H1 (cell line): Measurements from ENCODE around the gene GATD1. TPM values are rescaled to one million over a fixed set of nuclear protein-coding genes. Genes with fewer than 3 reads are reported as not detected.

ENCODE experiments used
- CTCF ChIA-PET: fragments of 300-600 bp; sonication (Branson Sonifier 250); formaldehyde crosslinking; loops from one replicate; lab custom pipeline; 2021; ENCODE audit not compliant: partially characterized antibody; lab: Charles Lee
- POLR2A ChIA-PET: fragments of 300-600 bp; sonication (Branson Sonifier 250); formaldehyde crosslinking; loops from one replicate; lab custom pipeline; 2021; ENCODE audit warnings: inconsistent platforms; ENCODE audit not compliant: partially characterized antibody; lab: Charles Lee
- DNase-seq, 2 experiments: peaks; one replicate each; pipeline versions ENCODE4 v3.0.0 to v3.0.0-alpha.2; 2010 to 2022; ENCODE audit warnings: low spot score in 2 of 2, low read depth in 1 of 2, mixed read lengths in 1 of 2
- FAIRE-seq: peaks from 2 replicates; lab custom pipeline; 2011; peaks lifted over from hg19 to GRCh38; lab: Jason Lieb, UNC
- H2AFZ ChIP-seq: 2 replicates; pipeline ENCODE4 v1.8.1; 2012; ENCODE audit warnings: low read length, inconsistent platforms
- H2AK5ac ChIP-seq: 2 replicates; pipeline ENCODE4 v1.6.1; 2013; ENCODE audit warnings: low read depth, low read length
- H2BK120ac ChIP-seq: replicated peaks from 2 replicates; pipeline ENCODE3; 2013; ENCODE audit warnings: low read depth, low read length, inconsistent platforms
- H2BK12ac ChIP-seq: 2 replicates; pipeline ENCODE4 v1.6.1; 2013; ENCODE audit warnings: low read depth, low read length
- H2BK15ac ChIP-seq: 2 replicates; pipeline ENCODE4 v1.6.1; 2013; ENCODE audit warnings: low read length
- H2BK20ac ChIP-seq: 2 replicates; pipeline ENCODE4 v1.6.1; 2013; ENCODE audit warnings: low read length
- H2BK5ac ChIP-seq: 2 replicates; pipeline ENCODE4 v1.6.1; 2013; ENCODE audit warnings: low read depth, low read length
- H3K14ac ChIP-seq: 2 replicates; pipeline ENCODE4 v1.6.1; 2013; ENCODE audit warnings: inconsistent platforms; ENCODE audit not compliant: insufficient read length
- H3K18ac ChIP-seq: 2 replicates; pipeline ENCODE4 v1.6.1; 2013; ENCODE audit warnings: low read length; ENCODE audit errors: extremely low read depth
- H3K23ac ChIP-seq: 2 replicates; pipeline ENCODE4 v1.6.1; 2013; ENCODE audit warnings: inconsistent platforms; ENCODE audit not compliant: insufficient read length
- H3K23me2 ChIP-seq: 2 replicates; pipeline ENCODE4 v1.6.1; 2013; ENCODE audit warnings: low read depth, low read length
- H3K27ac ChIP-seq: 2 replicates; pipeline ENCODE4 v1.6.1; 2011; ENCODE audit warnings: low read depth, low read length, inconsistent platforms
- H3K27me3 ChIP-seq, 4 experiments: replicated peaks in 1 of 4; 1 replicate in 1 of 4; 2 replicates in 3 of 4; pipeline versions ENCODE4 v1.6.1 to v1.8.1; 2011 to 2013; ENCODE audit warnings: low read length in 3 of 4, mild to moderate bottlenecking in 3 of 4, inconsistent platforms in 2 of 4, mixed read lengths in 2 of 4, moderate library complexity in 1 of 4; ENCODE audit not compliant: control insufficient read depth in 3 of 4, insufficient read depth in 3 of 4; ENCODE audit errors: extremely low read depth in 1 of 4
- H3K36me3 ChIP-seq, 4 experiments: 2 replicates each; pipeline versions ENCODE4 v1.6.1 to v1.8.1; 2011 to 2013; ENCODE audit warnings: mild to moderate bottlenecking in 4 of 4, low read length in 3 of 4, moderate library complexity in 2 of 4, control low read depth in 1 of 4, inconsistent platforms in 1 of 4; ENCODE audit not compliant: insufficient read depth in 4 of 4, control insufficient read depth in 2 of 4
- H3K4ac ChIP-seq: replicated peaks from 2 replicates; pipeline ENCODE3; 2013; ENCODE audit warnings: low read length, low read depth, mixed read lengths, inconsistent platforms; ENCODE audit not compliant: insufficient read length
- H3K4me1 ChIP-seq, 4 experiments: replicated peaks in 1 of 4; 1 replicate in 1 of 4; 2 replicates in 3 of 4; pipeline versions ENCODE4 v1.6.1 to v1.8.1; 2011 to 2013; ENCODE audit warnings: low read length in 3 of 4, inconsistent platforms in 2 of 4, mixed read lengths in 1 of 4; ENCODE audit not compliant: insufficient read depth in 4 of 4, control insufficient read depth in 3 of 4
- H3K4me2 ChIP-seq, 2 experiments: 2 replicates each; pipeline versions ENCODE4 v1.6.1 to v1.8.1; 2011 to 2013; ENCODE audit warnings: low read depth in 2 of 2, low read length in 2 of 2, control low read depth in 1 of 2, inconsistent platforms in 1 of 2, mild to moderate bottlenecking in 1 of 2; ENCODE audit not compliant: insufficient read depth in 1 of 2
- H3K4me3 ChIP-seq, 4 experiments: fragments of 200-600, 300-600 bp in 1 of 4; sonication (generic), shearing (Covaris generic), sonication (Bioruptor Twin) in 1 of 4; 2 replicates each; pipeline versions ENCODE4 v1.5.1 to v1.8.1; 2011 to 2016; ENCODE audit warnings: low read length in 4 of 4, low read depth in 3 of 4, control low read depth in 2 of 4, inconsistent platforms in 2 of 4, mild to moderate bottlenecking in 2 of 4, mixed read lengths in 1 of 4, moderate library complexity in 1 of 4; ENCODE audit not compliant: insufficient read depth in 2 of 4; ENCODE audit errors: extremely low read depth in 1 of 4
- H3K56ac ChIP-seq: replicated peaks from 2 replicates; pipeline ENCODE3; 2013; ENCODE audit warnings: low read depth, mild to moderate bottlenecking, mixed read lengths, low read length, inconsistent platforms; ENCODE audit not compliant: insufficient read length
- H3K79me1 ChIP-seq: 2 replicates; pipeline ENCODE4 v1.6.1; 2013; ENCODE audit warnings: low read depth, low read length, control low read depth
- H3K79me2 ChIP-seq, 2 experiments: 2 replicates each; pipeline versions ENCODE4 v1.6.1 to v1.8.1; 2012 to 2013; ENCODE audit warnings: low read length in 2 of 2, mild to moderate bottlenecking in 2 of 2, inconsistent platforms in 1 of 2; ENCODE audit not compliant: insufficient read depth in 2 of 2, control insufficient read depth in 1 of 2
- H3K9ac ChIP-seq, 4 experiments: replicated peaks in 1 of 4; 1 replicate in 1 of 4; 2 replicates in 3 of 4; pipeline versions ENCODE4 v1.6.1 to v1.8.1; 2011 to 2013; ENCODE audit warnings: low read depth in 3 of 4, low read length in 3 of 4, control low read depth in 2 of 4, mild to moderate bottlenecking in 2 of 4, moderate library complexity in 2 of 4, inconsistent platforms in 1 of 4; ENCODE audit errors: extremely low read depth in 1 of 4
- H3K9me3 ChIP-seq, 2 experiments: 2 replicates each; pipeline versions ENCODE4 v1.6.1 to v1.8.1; 2012 to 2013; ENCODE audit warnings: mild to moderate bottlenecking in 2 of 2, moderate library complexity in 2 of 2, control low read depth in 1 of 2, inconsistent platforms in 1 of 2, low read depth in 1 of 2, low read length in 1 of 2, mixed read lengths in 1 of 2; ENCODE audit not compliant: insufficient read depth in 2 of 2
- H4K20me1 ChIP-seq, 2 experiments: replicated peaks in 1 of 2; 2 replicates each; pipeline versions ENCODE3 to v1.8.1; 2011 to 2013; ENCODE audit warnings: inconsistent platforms in 2 of 2, low read length in 2 of 2, mild to moderate bottlenecking in 1 of 2; ENCODE audit not compliant: insufficient read depth in 2 of 2, control insufficient read depth in 1 of 2
- H4K5ac ChIP-seq: 2 replicates; pipeline ENCODE4 v1.6.1; 2013; ENCODE audit warnings: low read length, low read depth, mixed read lengths, inconsistent platforms; ENCODE audit not compliant: insufficient read length
- H4K8ac ChIP-seq: 2 replicates; pipeline ENCODE4 v1.8.0; 2013; ENCODE audit warnings: mild to moderate bottlenecking, moderate library complexity, low read length, inconsistent platforms; ENCODE audit not compliant: insufficient read depth; ENCODE audit errors: extremely low read depth
- H4K91ac ChIP-seq: replicated peaks from 2 replicates; pipeline ENCODE3; 2013; ENCODE audit warnings: low read length, mixed read lengths, inconsistent platforms; ENCODE audit not compliant: insufficient read length
- E2F6 ChIP-seq: IDR thresholded peaks from 2 replicates; pipeline ENCODE4 v1.6.1; 2012; ENCODE audit warnings: inconsistent platforms
- JUND ChIP-seq: IDR thresholded peaks from 2 replicates; pipeline ENCODE4 v1.6.1; 2011; ENCODE audit warnings: mild to moderate bottlenecking, improper control_type of control experiment, low read length
- NRF1 ChIP-seq: IDR thresholded peaks from 2 replicates; pipeline ENCODE4 v1.6.1; 2011; ENCODE audit warnings: mild to moderate bottlenecking, low read depth, low read length, improper control_type of control experiment
- RXRA ChIP-seq: IDR thresholded peaks from 2 replicates; pipeline ENCODE4 v1.6.1; 2011; ENCODE audit warnings: low read depth, mild to moderate bottlenecking, low read length, moderate library complexity; ENCODE audit not compliant: insufficient read depth
- TAF1 ChIP-seq: IDR thresholded peaks from 2 replicates; pipeline ENCODE4 v1.6.1; 2011; ENCODE audit warnings: mild to moderate bottlenecking, low read depth, low read length
- TBP ChIP-seq: IDR thresholded peaks from 2 replicates; pipeline ENCODE4 v1.6.1; 2011; ENCODE audit warnings: low read depth, low read length, improper control_type of control experiment
- TCF12 ChIP-seq: IDR thresholded peaks from 2 replicates; pipeline ENCODE4 v1.6.1; 2011; ENCODE audit warnings: low read depth, mild to moderate bottlenecking, low read length
- YY1 ChIP-seq: IDR thresholded peaks from 2 replicates; pipeline ENCODE4 v1.6.1; 2011; ENCODE audit warnings: low read depth, mild to moderate bottlenecking, low read length
- WGBS, 2 experiments: shearing (Covaris generic) in 1 of 2; methylation state at CpG; one replicate each; pipeline versions ENCODE4 v1.1.6 to v1.1.7; 2013 to 2015; ENCODE audit warnings: low lambda C conversion rate in 2 of 2, mixed read lengths in 2 of 2, inconsistent platforms in 1 of 2, low coverage in 1 of 2, missing lambda C conversion rate in 1 of 2; ENCODE audit not compliant: insufficient replicate concordance in 2 of 2, insufficient coverage in 1 of 2, insufficient read length in 1 of 2; ENCODE audit errors: extremely low coverage in 1 of 2, missing lambda C conversion rate in 1 of 2; 5-methylcytosine and 5-hydroxymethylcytosine counted together
- polyA plus RNA-seq, 7 experiments: library from polyadenylated mRNA; depleted of rRNA in 3 of 7; stranded (reverse) in 5 of 7; unstranded in 2 of 7; fragments of >200 nt in 5 of 7; fragments of 200-250 nt in 2 of 7; gene quantifications; 1 replicate in 5 of 7; 2 replicates in 1 of 7; 4 replicates in 1 of 7; pipeline versions ENCODE4 v1.2.1 to v1.2.3, GENCODE V29; 2011 to 2013; ENCODE audit warnings: missing spikeins in 2 of 7, mixed read lengths in 2 of 7
- total RNA-seq: library from RNA; stranded (reverse); fragmentation: NEBNext Ultra II Directional; extraction: Animal tissue kit (Norgen Biotek cat#: 25700); gene quantifications from 2 replicates; pipeline ENCODE4 v1.2.1, GENCODE V29; 2021

The GATD1 gene
- total and polyA plus RNA-seq, 2 of the 8 experiments (the other 6 are each of a cell fraction or from before 2014, with no cell fraction given) = 47.5 to 54.8 TPM

GRCh38 chr11:800473-800872, 23.2 kb upstream of the GATD1 start:
- 90% methylated on average over 28 of the region's 30 CpGs; no CpG with 5 or more reads in 1 of the 2 experiments for WGBS, 2 experiments
- H3K36me3 ChIP-seq = peaks cover 3 to 30% (median 6%) of the 10 kb centered on the region in 4 experiments; a peak in 5 of 8 replicates
- no peak for FAIRE-seq
- peaks cover 4 to 25% (median 19%) of the 10 kb centered on the region in 4 experiments for H3K4me1 ChIP-seq
- DNase-seq = no peak
- no peak for TF ChIP-seq E2F6
- no peak for TF ChIP-seq RXRA
- TF ChIP-seq TCF12 = no peak
- no peak for TF ChIP-seq YY1
- TF ChIP-seq JUND = no peak
- no peak for TF ChIP-seq NRF1
- TF ChIP-seq TAF1 = no peak
- no peak for TF ChIP-seq TBP
- TF ChIP-seq, all 59 proteins: peak for 0
- H3K56ac ChIP-seq = no peak overlapping the region
- no peak overlapping the region for H4K5ac ChIP-seq
- H2BK5ac ChIP-seq = no peak overlapping the region; the same call in 1 of the 2 replicates
- no peak overlapping the region for H2BK20ac ChIP-seq
- ChIA-PET CTCF (interaction anchor here (1.0 kb wide), 1 partner anchor 17 kb away, joined by 3 read pairs; no protein-coding TSS in a partner anchor), POLR2A (interaction anchor here (0.8 to 53.0 kb wide), 3 partner anchors 8 to 54 kb away, joined by 5 to 1917 read pairs (median 28); partner anchors contain the start of genes CD151, CRACR2B, PNPLA2 and POLR2L)
- H2BK12ac ChIP-seq = no peak overlapping the region
- no peak overlapping the region for H3K27ac ChIP-seq
- no peak overlapping the region for H3K4ac ChIP-seq
- H4K91ac ChIP-seq = no peak overlapping the region
- no peak overlapping the region for H3K4me3 ChIP-seq
- H2BK120ac ChIP-seq = no peak overlapping the region
- H4K8ac ChIP-seq = no peak overlapping the region
- H3K23me2 ChIP-seq = peaks cover 14% of the 10 kb centered on the region
- no peak overlapping the region for H3K14ac ChIP-seq
- H3K27me3 ChIP-seq = no peaks in the 10 kb centered on the region; a peak in 1 of 7 replicates
- peaks cover 0 to 13% of the 10 kb centered on the region in 2 experiments for H4K20me1 ChIP-seq
- H2AK5ac ChIP-seq = no peak overlapping the region
- no peak overlapping the region for H3K4me2 ChIP-seq
- peaks cover 0 to 5% of the 10 kb centered on the region in 2 experiments; a peak in 1 of 4 replicates for H3K79me2 ChIP-seq
- H2BK15ac ChIP-seq = no peak overlapping the region
- H3K9ac ChIP-seq = no peak overlapping the region
- H3K79me1 ChIP-seq = peaks cover 5% of the 10 kb centered on the region; the same call in 1 of the 2 replicates
- no peaks in the 10 kb centered on the region for H3K9me3 ChIP-seq
- no peak overlapping the region for H2AFZ ChIP-seq
- no peak overlapping the region for H3K23ac ChIP-seq
- no peak overlapping the region for H3K18ac ChIP-seq
